Activated B cell treated with CpG ODN at 0.5 μM for 24 hours (primary cell): ENCODE results near the gene ARL16. TPM values are rescaled to one million over a fixed set of nuclear protein-coding genes. Genes with fewer than 3 reads are reported as not detected.

Source experiments
- ATAC-seq: fragments of 200-7000 bp; cut with Tn5 transposase; one replicate; pipeline ENCODE4 v1.10.0; 2021; ENCODE audit warnings: low read depth, mild to moderate bottlenecking, moderate library complexity
- CTCF ChIA-PET: fragments of 350-600 bp; sonication (Branson Sonifier 250); formaldehyde crosslinking; loops from one replicate; lab custom pipeline; 2021; ENCODE audit warnings: antibody characterized with exemption; lab: Charles Lee
- POLR2A ChIA-PET: fragments of 350-600 bp; sonication (Branson Sonifier 250); formaldehyde crosslinking; loops from one replicate; lab custom pipeline; 2021; ENCODE audit warnings: antibody characterized with exemption; lab: Charles Lee
- DNase-seq: peaks from one replicate; pipeline ENCODE4 v3.0.0; 2022
- H3K27ac Mint-ChIP-seq: one replicate; pipeline ENCODE4 v1.8.0; 2020; ENCODE audit warnings: mixed read lengths
- H3K27me3 Mint-ChIP-seq: one replicate; pipeline ENCODE4 v1.8.0; 2021; ENCODE audit warnings: mixed read lengths
- H3K36me3 Mint-ChIP-seq: one replicate; pipeline ENCODE4 v1.8.0; 2021; ENCODE audit warnings: low read depth, mixed read lengths
- H3K4me1 Mint-ChIP-seq: one replicate; pipeline ENCODE4 v1.8.0; 2021; ENCODE audit warnings: mixed read lengths
- H3K4me3 Mint-ChIP-seq: one replicate; pipeline ENCODE4 v1.8.0; 2020; ENCODE audit warnings: mild to moderate bottlenecking, mixed read lengths
- H3K9me3 Mint-ChIP-seq: one replicate; pipeline ENCODE4 v1.8.0; 2020; ENCODE audit warnings: mixed read lengths
- intact Hi-C: fragments of 100-400 bp; cut with micrococcal nuclease; formaldehyde crosslinking; loops from one replicate; pipeline ENCODE4 v1.15.1; 2024
- total RNA-seq: library from RNA; stranded (reverse); gene quantifications from 2 replicates; pipeline ENCODE4 v1.2.3, GENCODE V29; 2022
- TF ChIP-seq, protein P1 (sequence below): fragments of 200-600 bp; IDR thresholded peaks from one replicate; pipeline ENCODE4 v1.8.0; 2022; ENCODE audit warnings: antibody characterized with exemption, mild to moderate bottlenecking

Gene ARL16
- total RNA-seq, 1 donor from 2014 or later: 33.3 TPM

GRCh38 chr17:81714412-81715106 lies 31.0 kb upstream of the ARL16 start:
- peaks cover 17% of the 10 kb centered on the region for H3K4me1 Mint-ChIP-seq
- DNase-seq (no peak), ATAC-seq (no peak)
- CTCF ChIA-PET: no interaction called here
- H3K27ac Mint-ChIP-seq: no peak overlapping the region
- no peaks in the 10 kb centered on the region for H3K36me3 Mint-ChIP-seq
- TF ChIP-seq, protein P1, sequence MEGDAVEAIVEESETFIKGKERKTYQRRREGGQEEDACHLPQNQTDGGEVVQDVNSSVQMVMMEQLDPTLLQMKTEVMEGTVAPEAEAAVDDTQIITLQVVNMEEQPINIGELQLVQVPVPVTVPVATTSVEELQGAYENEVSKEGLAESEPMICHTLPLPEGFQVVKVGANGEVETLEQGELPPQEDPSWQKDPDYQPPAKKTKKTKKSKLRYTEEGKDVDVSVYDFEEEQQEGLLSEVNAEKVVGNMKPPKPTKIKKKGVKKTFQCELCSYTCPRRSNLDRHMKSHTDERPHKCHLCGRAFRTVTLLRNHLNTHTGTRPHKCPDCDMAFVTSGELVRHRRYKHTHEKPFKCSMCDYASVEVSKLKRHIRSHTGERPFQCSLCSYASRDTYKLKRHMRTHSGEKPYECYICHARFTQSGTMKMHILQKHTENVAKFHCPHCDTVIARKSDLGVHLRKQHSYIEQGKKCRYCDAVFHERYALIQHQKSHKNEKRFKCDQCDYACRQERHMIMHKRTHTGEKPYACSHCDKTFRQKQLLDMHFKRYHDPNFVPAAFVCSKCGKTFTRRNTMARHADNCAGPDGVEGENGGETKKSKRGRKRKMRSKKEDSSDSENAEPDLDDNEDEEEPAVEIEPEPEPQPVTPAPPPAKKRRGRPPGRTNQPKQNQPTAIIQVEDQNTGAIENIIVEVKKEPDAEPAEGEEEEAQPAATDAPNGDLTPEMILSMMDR: no peak
- H3K27me3 Mint-ChIP-seq: no peaks in the 10 kb centered on the region
- POLR2A ChIA-PET: interaction anchor here (1.3 kb wide), 1 partner anchor 11 kb away, joined by 3 read pairs; the partner anchor contains the start of gene MRPL12
- H3K4me3 Mint-ChIP-seq: no peak overlapping the region
- intact Hi-C loops: loop anchor here (5.0 kb wide), 1 partner anchor 558 kb away; the partner anchor contains the start of gene CSNK1D
- no peaks in the 10 kb centered on the region for H3K9me3 Mint-ChIP-seq

DNA sequence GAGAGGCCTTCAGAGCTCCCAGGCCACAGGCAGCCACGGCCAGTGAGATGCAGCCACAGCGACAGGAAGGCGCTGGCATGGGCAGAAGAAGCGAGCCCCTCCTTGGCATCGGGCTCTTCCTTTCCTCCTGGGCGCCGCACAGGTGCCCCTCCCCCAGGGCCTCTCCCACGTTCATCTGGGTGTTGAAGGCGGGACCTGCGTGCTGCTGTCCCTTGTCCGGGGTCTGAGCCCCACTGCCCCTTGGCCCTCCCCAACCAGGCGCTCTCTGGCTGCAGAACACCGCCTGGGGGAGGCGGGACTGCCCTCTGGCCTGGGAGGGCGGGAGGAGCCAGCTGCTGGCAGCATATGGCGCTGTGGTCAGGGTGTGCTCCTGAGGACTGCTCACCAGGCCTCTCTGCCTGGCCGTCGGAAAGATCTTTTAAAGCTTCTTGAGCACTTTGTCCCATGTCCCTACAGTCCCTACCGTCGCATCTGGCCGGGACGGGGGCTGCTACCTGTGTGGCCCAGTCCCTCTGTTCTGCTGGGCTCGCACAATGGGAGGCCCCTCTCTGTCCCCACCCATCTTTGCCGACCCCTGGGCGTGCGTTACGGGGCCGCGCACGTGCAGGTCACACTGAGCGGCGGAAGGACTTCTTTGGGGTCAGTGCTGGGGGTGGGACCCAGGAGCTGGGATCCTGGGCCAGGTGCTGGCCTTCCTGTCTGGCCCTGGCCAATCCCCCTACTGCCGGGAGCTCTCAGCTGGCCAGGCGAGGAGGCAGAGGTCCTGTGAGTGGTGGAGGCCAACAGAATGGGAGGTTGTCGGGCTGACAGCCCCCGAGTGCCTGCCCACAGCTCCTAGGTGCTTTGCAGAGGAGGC lies 30.2 kb upstream of the ARL16 start:
- ChIA-PET POLR2A (interaction anchor here (0.9 to 1.3 kb wide), 2 partner anchors 11 to 14 kb away, joined by 3 read pairs; partner anchors contain the start of gene MRPL12), CTCF (no interaction called here)
- intact Hi-C loops: loop anchor here (5.0 kb wide), 1 partner anchor 559 kb away; the partner anchor contains the start of gene CSNK1D
- no peaks in the 10 kb centered on the region for H3K36me3 Mint-ChIP-seq
- ATAC-seq (no peak), DNase-seq (no peak)
- TF ChIP-seq, protein P1: no peak
- no peaks in the 10 kb centered on the region for H3K27me3 Mint-ChIP-seq
- H3K27ac Mint-ChIP-seq: no peak overlapping the region
- no peaks in the 10 kb centered on the region for H3K9me3 Mint-ChIP-seq
- no peak overlapping the region for H3K4me3 Mint-ChIP-seq
- H3K4me1 Mint-ChIP-seq: peaks cover 17% of the 10 kb centered on the region

- no peaks in the 10 kb centered on the region for H3K36me3 Mint-ChIP-seq
- no peaks in the 10 kb centered on the region for H3K27me3 Mint-ChIP-seq
- ATAC-seq (no peak), DNase-seq (no peak)
- TF ChIP-seq, protein P1: no peak
- intact Hi-C loops: loop anchor here (5.0 kb wide), 1 partner anchor 559 kb away; the partner anchor contains the start of gene CSNK1D
- peak overlapping the region; percentile 84 for H3K4me3 Mint-ChIP-seq
- ChIA-PET CTCF (no interaction called here), POLR2A (interaction anchor here (0.9 to 1.3 kb wide), 2 partner anchors 10 to 14 kb away, joined by 3 read pairs; partner anchors contain the start of gene MRPL12)
- H3K4me1 Mint-ChIP-seq: peaks cover 17% of the 10 kb centered on the region
- no peaks in the 10 kb centered on the region for H3K9me3 Mint-ChIP-seq
- no peak overlapping the region for H3K27ac Mint-ChIP-seq
Observed at GRCh38 chr17:81713004-81713555, 29.5 kb upstream of the ARL16 start.

GRCh38 chr17:81712468-81713003 lies 28.9 kb upstream of the ARL16 start:
- DNase-seq (no peak), ATAC-seq (no peak)
- Mint-ChIP-seq H3K27ac (peak overlapping the region; percentile 19), H3K36me3 (peaks cover under 1% of the 10 kb centered on the region), H3K27me3 (no peaks in the 10 kb centered on the region), H3K4me1 (peaks cover 17% of the 10 kb centered on the region), H3K4me3 (peak overlapping the region; percentile 84), H3K9me3 (no peaks in the 10 kb centered on the region)
- TF ChIP-seq, protein P1: no peak
- intact Hi-C loops: loop anchor here (1.0 to 5.0 kb wide), 3 partner anchors 9 to 560 kb away; partner anchors contain the start of genes CSNK1D, MRPL12 and P4HB
- POLR2A ChIA-PET: interaction anchor here (0.9 kb wide), 1 partner anchor 15 kb away, joined by 3 read pairs; no protein-coding TSS in a partner anchor
- CTCF ChIA-PET: no interaction called here
